HG02571 (cell line): Measurements from ENCODE around the gene HOXC9.

ENCODE experiments used
- ATAC-seq: cut with Tn5 transposase; IDR thresholded peaks from one replicate; pipeline ENCODE4 v1.9.1; 2021; ENCODE audit warnings: mild to moderate bottlenecking, moderate library complexity; ENCODE audit not compliant: unreplicated experiment

HOXC9 gene

DNA sequence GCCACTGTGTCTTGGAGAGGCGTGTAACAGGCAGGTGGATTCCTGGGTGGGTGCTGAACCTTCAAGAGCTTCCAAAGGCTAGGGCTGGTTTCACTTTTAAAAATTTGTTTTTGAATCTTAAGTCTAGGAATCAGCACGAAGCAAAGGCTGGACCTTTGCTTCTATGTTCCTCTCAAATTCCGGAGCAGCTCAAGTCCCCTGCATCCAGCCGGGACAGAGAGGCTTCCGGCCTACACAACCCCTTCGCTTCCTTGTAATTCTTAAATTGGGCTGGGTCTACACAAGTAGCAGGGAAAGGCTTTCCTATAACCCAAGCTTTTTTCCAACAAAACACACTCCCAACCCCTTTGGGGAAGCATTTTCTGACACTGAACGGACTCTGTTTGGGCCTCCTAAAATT lies 37.0 kb upstream of the HOXC9 start:
- no peak for ATAC-seq

DNA sequence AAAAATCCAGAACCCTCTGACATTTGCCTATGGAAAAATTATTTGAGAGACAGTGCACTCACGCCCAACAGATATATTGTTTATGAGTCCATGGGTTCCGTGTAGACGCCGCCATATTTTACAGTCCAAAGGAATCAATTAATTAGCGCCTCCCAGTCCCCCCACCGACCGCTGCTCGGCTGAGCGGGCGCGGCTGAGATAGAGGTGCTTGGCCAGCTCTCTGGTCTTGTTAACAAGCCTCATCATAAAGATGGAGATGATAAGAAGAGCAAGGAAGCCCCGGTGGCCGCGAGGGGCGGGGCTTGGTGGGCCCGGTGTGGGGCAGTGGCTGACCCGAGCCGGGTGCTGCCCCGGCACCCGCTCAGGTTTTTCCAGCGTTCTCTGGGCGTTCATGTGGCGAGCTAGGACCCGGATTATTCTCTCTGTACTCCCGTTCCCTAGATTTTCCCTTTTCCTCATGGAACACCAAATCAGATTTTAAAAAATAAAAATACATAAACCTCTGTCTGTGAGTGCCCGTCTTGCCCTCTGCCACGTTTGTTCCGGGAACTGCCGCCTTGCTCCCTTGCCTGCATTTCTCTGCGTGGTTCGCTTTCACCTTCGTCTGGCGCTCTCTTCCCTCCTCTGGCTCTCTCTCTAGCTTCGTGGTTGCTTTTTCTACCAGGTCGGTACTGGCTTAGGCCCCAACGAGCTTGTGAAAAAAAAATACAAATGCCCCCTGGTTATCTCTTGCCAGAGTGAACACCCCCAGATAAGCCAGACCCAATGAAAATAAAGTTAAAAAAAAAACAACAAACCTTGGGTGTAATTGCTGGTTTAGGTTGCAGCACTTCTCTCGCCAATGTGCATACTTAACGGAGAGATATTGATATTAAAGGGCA lies 36.3 kb upstream of the HOXC9 start:
- no peak for ATAC-seq

DNA sequence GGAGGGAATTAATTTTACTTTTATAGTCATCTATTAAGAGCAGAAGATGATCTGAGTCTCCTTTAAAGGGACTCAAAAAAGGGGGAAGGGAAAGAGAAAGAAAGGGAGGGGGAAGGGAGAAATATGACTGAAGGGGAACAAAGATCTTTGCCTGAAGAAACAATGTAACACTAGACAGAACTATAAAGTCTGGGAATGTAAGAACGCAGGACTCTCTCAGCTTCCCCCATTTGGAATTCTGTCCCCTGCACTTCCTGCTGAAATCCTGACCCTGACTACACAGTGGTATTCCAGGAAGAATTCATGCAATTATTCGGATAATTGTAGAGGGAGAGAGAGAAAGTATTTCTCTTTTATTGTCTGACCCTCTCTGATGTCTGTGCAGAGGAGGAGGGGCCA lies 35.6 kb upstream of the HOXC9 start:
- no peak for ATAC-seq

DNA sequence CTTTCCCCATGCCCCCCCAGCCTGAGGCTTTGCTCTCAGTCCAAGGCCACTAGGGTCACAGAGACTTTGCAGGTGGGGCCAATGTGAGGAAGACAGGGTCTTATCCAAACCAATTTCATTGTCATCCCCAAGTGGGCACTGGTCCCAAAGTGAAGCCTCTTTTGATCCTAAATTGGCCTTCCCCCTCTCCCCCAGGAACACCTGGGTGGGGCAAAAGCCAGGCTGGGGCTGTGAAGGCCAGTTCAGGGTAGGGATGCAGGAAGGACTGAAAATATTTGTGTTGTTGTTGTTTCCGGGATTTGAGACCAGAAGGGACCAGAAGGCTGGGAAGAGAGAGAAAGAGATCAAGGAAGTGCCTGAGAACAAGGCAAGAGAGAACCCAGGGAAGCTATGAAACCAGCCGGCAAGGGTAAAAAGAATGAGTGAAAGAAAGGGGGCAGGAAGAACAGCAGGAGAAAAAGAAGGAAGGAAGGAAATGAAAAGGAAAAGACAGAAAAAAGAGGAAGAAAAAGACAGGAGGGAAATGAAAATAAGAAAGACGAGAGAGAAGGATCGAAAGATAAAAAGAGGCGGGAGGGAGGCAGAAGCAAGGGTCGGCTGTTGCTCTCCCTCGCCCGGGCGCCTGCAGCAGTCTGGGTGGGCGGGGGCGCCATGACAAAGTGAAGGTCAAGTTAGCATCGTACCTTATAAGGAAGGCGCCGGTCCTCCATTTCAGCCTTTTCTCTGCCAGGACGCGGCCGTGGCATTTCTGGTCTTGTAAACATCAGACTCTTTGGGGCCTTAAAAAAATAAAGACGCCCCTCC lies 34.5 kb upstream of the HOXC9 start:
- no peak for ATAC-seq

DNA sequence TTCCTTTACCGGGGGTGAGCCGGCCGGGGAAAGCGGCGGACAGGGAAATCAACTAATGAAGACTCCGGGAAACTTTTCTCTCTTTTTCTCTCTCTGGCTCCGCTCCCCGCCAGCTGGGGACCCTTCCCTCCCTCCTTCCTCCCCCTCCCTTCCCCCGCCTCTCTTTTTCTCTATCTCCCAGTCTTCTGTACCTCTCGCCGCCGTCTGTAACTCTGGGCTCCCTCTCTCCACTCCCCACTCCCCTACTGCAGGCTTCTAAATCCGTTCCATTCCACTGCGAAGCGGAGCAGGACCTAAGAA lies 33.9 kb upstream of the HOXC9 start:
- ATAC-seq = no peak

DNA sequence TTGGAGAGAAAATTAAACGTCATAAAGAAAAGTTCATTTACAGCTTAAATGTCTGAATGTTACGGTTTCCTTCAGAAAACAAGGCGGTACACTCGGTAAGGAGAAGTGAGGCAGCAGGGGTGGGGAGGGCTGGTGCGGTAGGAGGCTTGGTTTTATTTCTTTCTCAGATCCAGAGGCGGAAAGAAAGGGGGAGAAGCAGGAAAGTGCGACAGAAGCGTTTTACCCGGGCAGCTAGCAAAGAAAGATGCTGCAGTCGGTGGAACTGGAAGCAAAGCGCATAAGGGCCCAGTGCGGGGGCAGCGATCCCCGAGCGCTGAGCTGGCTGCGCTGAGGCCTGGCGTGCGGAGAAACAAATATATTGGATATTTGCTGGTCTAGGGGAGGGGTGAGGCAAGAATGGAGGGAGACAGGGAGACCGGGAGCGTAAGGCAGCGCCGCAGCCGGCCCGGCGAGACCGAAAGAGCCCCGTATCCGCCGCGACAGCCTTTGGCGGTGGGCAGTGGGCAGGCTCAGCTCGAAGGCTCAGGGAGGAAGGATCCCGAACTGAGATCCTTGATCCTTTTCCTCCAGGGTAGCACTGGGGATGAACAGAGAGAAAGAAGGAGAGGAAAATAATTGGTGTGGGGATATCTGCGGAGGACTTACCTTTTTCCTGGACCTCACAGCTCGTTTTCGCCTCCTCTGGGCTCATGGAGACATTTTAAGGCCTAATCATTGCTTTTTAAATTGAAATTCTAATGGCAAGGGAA lies 33.4 kb upstream of the HOXC9 start:
- ATAC-seq = no peak

DNA sequence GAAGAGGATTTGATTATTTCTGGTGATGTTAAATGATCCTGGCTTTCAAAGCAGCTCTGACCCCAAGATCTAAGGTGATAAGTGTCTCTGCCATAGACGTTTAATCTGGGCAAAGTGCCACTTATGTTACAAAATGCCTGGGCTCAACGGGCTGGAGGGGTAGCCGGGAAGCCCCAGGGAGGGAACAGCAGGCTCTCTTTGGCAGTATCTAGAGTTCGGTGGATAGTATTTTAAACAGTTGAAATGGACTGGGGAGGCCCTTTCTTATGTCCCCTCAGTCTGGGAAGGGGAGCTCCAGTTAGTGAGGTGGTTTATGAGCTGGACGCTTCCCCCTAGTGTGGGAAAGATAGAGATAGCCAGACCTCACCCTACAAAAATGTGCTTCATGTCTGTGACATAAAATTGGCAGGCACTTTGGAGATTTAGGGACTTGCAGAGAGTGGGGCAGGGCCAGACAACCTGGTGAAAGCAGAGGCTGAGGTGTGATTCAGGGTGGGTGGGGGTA lies 32.5 kb upstream of the HOXC9 start:
- ATAC-seq = no peak

DNA sequence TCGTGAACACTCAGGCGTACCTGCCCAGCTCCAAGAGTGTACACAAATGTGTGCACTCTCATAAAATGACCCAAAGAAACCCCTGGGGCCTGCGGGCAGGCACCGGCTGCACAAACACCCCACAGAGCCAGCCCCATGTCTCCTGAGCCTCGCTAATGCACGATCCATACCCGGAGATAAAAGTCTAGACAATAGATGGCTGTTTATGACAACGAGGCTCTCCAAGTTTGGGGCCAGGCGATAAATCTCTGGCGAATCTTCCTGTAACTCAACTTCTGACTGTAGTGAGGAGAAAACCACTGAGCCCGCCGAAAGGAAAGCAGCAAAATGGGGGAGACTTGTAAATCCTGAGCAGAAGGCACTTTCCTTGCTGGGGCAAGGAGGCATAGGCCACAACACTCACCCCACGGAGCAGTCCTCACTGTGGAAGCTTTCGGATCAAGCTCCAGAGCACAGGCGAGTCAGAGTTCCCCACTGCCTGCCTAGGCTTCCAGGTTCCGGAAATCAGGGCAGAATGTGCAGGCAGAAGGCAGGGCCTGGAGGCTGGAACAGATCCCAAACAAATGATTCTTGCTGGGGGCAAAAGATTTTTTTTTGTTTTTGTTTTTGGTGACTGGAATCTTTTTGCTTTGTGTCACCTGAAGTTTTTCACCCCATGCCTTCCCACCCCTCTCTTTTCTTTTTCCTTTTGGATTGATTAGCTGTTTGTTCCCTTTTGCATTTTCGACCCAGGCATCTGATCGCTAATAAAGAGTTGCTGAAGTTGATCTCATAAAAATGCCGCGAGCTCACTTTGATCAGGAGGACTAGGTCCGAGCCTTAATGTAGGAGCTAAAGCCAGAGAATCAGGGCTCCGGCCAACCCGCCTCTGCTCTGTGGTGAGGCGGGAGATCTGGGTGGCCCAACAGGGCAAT lies 31.5 kb upstream of the HOXC9 start:
- ATAC-seq = no peak

DNA sequence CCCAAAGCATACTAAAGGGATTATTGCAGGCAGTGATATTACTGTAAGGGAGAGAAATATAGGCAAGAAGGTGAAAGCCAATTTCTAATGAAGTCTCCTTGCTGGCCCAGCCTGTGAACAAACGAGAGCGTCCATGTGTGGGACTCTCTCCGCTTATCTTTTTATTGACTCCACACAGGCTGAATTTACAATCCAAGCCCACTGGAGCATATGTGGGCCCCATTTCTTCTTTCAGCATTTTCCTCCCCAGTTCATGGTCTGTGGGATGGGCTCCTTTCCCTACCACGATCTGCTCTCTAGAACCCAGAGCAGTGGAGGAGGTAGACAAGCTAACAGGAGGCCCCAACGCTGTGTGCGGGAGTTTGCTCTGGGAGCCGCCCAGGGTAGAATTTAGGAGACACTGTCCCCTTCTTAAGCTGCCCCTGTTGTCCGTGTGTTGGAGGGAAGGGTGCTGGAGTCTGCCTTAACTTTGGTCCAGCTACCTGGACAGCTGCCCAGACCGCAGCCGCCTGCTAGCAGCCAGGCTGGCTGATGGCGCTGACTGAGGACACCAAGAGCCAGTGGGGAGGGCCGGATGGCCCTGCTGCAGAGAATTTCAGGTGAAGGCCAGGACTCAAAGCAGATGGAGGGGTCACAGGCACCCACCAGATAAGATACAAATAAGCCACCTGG lies 30.2 kb upstream of the HOXC9 start:
- ATAC-seq = no peak

DNA sequence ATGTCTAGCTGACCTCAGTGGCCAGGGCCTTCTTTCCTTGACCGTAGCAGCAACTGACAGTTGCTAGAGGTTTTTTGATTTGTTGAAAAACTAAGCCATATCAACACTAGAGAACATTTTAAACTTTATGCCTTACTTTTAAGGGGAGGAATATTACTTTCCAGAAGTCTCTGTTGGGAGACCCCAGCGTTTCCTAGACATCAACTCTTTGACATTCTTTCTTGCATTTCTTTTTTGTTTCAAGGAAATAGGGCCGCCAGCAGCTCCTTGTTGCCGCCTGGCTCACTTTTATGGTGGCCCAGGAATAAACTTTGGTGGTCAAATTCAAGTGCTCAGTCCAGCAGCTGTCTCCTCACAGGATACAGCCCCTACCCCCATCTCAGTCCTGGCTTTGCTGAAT lies 29.5 kb upstream of the HOXC9 start:
- ATAC-seq = no peak

DNA sequence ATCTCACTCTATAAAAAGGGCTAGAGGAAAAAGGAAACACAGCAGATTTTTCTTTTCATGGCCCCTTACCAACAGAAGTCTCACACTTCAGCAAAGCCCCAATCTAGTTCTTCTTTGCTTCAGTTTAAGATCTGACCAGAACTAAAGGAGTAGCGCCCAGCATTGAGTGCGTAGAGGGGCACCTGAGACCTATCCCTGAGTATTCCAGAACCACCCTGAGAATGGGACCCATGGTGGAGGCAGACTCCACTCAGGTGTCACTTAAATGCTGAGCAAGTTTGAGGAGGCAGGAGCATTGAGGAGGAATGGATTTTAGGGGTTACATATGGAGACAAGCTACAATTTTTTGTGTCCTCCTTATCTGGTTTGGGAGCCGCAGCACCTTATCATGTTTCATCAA lies 28.8 kb upstream of the HOXC9 start:
- ATAC-seq = no peak

DNA sequence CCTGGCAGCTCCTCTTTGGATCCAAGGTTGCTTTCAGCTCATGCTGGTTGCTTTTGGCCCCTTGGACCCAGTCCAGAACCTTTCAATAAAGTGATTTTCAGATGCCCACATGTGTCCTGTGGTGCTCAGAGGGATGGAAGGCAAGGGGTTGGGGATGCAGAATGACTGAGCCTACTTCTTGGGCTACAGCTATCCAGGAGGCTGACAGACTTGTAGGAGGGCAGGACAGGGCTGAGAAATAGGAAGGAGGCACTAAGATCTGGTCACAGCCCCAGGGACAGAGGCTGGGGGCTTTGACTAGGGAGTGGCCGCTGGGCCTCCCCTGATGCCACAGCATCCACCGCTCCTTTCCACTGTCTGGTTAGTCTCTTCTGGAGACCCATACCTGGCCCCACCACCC lies 28.3 kb upstream of the HOXC9 start:
- no peak for ATAC-seq

DNA sequence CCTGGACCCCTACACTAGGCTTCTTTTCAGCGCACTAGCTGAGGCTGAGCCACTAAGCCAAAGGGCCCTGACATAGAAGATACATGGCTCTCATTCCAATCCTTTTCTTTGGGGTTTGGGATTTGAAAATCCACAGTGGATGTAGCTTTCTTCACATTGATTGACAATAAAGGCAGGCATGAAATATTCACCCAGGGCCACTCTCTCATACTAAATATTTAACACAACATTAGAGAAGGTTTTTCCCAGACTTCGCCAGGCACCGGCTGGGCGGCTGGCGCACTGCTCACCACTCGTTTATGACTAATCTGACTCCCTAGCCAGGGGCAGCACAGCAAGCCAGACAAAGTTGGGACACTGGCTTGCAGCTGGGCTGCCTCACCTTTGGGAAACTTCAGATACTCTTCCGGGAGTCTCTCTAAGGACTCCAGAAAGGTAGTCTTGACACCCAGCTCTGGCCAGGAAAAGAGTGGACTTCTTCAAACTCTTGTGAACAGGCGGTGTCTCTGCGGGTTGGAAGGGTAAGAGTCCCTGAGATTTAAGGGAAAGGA lies 27.7 kb upstream of the HOXC9 start:
- no peak for ATAC-seq

DNA sequence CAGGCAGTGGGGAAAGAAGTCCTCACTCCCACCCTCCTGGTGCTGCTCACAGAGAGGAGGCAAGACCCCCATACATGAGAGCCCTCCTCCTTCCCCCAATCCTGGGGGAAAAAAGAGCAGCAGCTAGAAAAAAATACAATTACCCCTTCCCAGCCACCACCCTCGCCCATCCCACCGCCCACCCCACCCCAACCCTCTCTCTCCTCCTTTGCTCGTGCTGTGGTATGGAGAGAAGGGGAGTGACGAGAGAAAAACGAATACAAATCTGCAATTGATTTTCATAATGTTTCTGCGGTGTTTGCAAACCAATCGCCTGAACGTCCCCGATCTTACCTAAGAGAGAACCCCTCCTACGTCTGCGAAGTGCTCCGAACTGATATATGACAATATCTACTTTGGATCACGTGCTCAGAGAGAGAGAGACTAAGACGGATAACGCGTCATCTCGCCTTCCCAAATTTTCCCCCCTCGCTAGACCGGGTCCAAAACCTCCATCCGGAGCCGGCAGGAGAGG lies 27.2 kb upstream of the HOXC9 start, which contains the start of gene HOXC11:
TSS of gene HOXC11 (plus strand) at position 405 of the 514 bp plus-strand sequence. CDS start 116 bp downstream, outside the sequence.
- no peak for ATAC-seq

DNA sequence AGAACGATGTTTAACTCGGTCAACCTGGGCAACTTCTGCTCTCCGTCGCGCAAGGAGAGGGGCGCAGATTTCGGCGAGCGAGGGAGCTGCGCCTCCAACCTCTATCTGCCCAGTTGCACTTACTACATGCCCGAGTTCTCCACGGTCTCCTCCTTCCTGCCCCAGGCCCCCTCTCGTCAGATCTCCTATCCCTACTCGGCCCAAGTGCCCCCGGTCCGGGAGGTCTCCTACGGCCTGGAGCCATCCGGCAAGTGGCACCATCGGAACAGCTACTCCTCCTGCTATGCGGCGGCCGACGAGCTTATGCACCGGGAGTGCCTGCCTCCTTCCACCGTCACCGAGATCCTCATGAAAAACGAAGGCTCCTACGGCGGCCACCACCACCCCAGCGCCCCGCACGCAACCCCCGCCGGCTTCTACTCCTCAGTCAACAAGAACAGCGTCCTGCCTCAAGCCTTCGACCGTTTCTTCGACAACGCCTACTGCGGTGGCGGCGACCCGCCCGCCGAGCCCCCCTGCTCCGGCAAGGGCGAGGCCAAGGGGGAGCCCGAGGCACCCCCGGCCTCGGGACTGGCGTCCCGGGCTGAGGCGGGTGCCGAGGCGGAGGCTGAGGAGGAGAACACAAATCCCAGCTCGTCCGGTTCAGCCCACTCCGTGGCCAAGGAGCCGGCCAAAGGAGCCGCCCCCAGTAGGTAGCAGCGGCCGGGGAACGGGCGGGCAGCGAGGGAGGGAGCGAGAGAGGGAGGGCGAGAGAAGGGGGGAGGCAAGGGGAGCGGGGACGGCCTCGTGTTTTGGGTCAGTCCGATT lies 26.5 kb upstream of the HOXC9 start:
- ATAC-seq = no peak

DNA sequence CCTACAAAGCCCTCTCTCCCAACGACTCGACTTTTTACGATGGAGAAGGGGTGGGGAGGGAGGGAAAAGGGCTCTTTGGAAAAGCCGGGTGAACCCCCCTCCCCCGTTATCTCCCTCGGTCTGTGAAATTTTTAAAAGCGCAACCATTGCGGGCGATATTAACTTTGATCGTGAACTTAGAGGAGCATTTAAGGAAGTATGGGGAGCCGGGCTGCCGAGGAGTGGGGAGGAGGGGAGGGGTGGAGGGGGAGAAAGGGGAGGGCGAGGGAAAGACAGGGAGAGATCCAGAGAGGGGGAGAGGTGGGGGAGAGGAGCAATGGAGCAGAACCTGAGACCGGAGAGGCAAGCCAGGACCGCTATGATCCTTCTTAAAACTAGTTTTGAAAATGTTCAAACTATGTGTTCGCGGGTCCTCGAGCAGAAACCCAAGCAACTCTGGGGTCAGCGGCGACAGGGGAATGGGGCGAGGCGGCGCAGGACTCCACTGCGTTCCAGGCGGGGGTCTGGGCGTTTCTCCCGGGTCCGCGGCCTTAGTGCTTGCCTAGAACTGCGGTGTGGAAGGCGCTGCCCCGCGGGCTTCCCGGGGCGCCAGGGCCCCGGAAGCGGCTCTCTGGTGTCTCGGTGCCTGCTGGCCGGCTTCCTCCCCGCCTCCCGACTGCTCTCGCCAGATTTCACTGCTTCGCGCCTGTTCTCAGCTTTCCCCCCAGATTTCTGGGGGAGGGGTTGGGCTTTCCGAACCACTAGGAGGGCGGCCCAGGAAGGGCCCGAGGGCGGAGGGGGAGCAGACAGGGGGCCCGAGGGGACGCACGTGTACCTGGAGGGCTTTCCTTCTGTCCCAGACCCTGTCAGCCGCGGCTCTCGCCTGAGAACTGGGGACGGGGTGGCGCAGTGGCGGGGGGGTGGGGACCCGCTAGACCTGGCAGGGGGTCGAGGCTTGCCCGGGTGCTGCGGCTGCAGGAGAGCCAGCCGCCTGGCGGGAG lies 25.6 kb upstream of the HOXC9 start, which contains the start of gene HOTAIR:
TSS of gene HOTAIR (minus strand) at position 871 of the 980 bp plus-strand sequence.
- no peak for ATAC-seq

DNA sequence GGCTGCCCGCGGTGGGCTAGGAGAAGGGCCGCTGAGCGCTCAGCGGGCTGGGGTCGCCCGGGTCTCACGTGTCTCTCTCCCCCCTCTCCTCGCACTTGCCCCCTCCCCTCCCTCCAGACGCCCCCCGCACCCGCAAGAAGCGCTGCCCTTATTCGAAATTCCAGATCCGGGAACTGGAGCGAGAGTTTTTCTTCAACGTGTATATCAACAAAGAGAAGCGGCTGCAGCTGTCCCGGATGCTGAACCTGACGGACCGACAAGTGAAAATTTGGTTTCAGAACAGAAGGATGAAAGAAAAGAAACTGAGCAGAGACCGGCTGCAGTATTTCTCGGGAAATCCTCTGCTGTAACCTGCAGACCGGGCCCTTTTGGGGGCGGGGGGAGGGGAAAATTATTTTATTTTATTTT lies 24.9 kb upstream of the HOXC9 start:
- ATAC-seq = no peak
